Prostate gland (tissue), 2 donors: ENCODE results near the gene ERAL1. TPM values are rescaled to one million over a fixed set of nuclear protein-coding genes. Genes with fewer than 3 reads are reported as not detected.
A peak's percentile ranks its signal among the peaks of the same experiment; 100 is the strongest.

Experiments used
- DNase-seq: peaks from one replicate; pipeline ENCODE4 v3.0.0-alpha.2; 2019; ENCODE audit warnings: low spot score
- H3K27ac ChIP-seq, 2 donors: fragments of 200-600 bp; sonication (generic); 2 replicates each; pipeline ENCODE4 v1.5.1; 2017 to 2019
- H3K27me3 ChIP-seq: fragments of 200-600 bp; sonication (generic); replicated peaks from 2 replicates; pipeline ENCODE4 v1.5.1; 2019; ENCODE audit not compliant: insufficient read depth
- H3K36me3 ChIP-seq, 2 donors: fragments of 200-600 bp; sonication (generic); 1 replicate in 1 of 2; 2 replicates in 1 of 2; pipeline versions ENCODE4 v1.5.1 to v1.8.1; 2017 to 2019
- H3K4me1 ChIP-seq: fragments of 200-600 bp; sonication (generic); replicated peaks from 2 replicates; pipeline ENCODE4 v1.5.1; 2019
- H3K4me3 ChIP-seq, 2 donors: fragments of 200-600 bp; sonication (generic); 2 replicates each; pipeline ENCODE4 v1.5.1; 2017 to 2019
- H3K9me3 ChIP-seq: fragments of 200-600 bp; sonication (generic); 2 replicates; pipeline ENCODE4 v1.5.1; 2017
- CTCF ChIP-seq, 4 experiments: fragments of 200-600 bp in 2 of 4; fragments of 450-650 bp in 2 of 4; sonication (generic) in 2 of 4; IDR thresholded peaks; 1 replicate in 3 of 4; 2 replicates in 1 of 4; pipeline ENCODE4 v1.5.1; 2016 to 2019; ENCODE audit warnings: antibody characterized with exemption in 4 of 4, mild to moderate bottlenecking in 2 of 4, moderate library complexity in 2 of 4
- POLR2A ChIP-seq: fragments of 450-650 bp; IDR thresholded peaks from one replicate; pipeline ENCODE4 v1.6.1; 2016; ENCODE audit warnings: antibody characterized with exemption, mild to moderate bottlenecking
- POLR2AphosphoS5 ChIP-seq: sonication (generic); formaldehyde crosslinking; IDR thresholded peaks from one replicate; pipeline ENCODE4 v1.6.1; 2017; ENCODE audit warnings: antibody characterized with exemption
- WGBS: methylation state at CpG from one replicate; pipeline ENCODE4 v1.1.5; 2018; 5-methylcytosine and 5-hydroxymethylcytosine counted together
- intact Hi-C: fragments of 100-400 bp; cut with DNase I; formaldehyde crosslinking; loops from one replicate; pipeline ENCODE4 v1.14.2; 2022
- total RNA-seq, 2 donors: library from RNA; depleted of rRNA; stranded (reverse); fragments of >200 nt; gene quantifications; one replicate each; pipeline ENCODE4 v1.1.0, GENCODE V29; 2016

The ERAL1 gene
- 10 to 100 TPM; 49.9 to 70.8 TPM for total RNA-seq

- H3K27ac ChIP-seq: peak within 1 kb of the TSS; percentile 69 to 74
- peaks cover 3 to 8% of the 10 kb centered on the region in 2 donors for H3K36me3 ChIP-seq
- intact Hi-C loops: loop anchor here (10.0 kb wide), 1 partner anchor 90 kb away; no protein-coding TSS in a partner anchor
- H3K9me3 ChIP-seq: no peaks in the 10 kb centered on the region
- peak within 1 kb of the TSS; percentile 51 to 63 for H3K4me3 ChIP-seq
- peak; percentile 86 for DNase-seq
- H3K4me1 ChIP-seq: peaks cover 5% of the 10 kb centered on the region
- WGBS: 1% methylated on average over 35 of the region's 42 CpGs
- TF ChIP-seq POLR2A: peak; percentile 53
- TF ChIP-seq POLR2AphosphoS5: peak; percentile 92
- TF ChIP-seq CTCF (IDR thresholded peaks at IDR 0.05): peak in 3 of 4 experiments; percentile 11 to 22 (median 18)
- no peaks in the 10 kb centered on the region for H3K27me3 ChIP-seq
Measured at GRCh38 chr17:28854457-28855335, at the start of gene ERAL1. TSS of gene ERAL1 (plus strand) at chr17:28855016. CDS start at chr17:28855035, 19 bp downstream.

GRCh38 chr17:28807925-28808634 is 46.7 kb upstream of the ERAL1 start:
- intact Hi-C loops: no loop called here
- peak; percentile 10 for DNase-seq

GRCh38 chr17:28810437-28810836 is 44.4 kb upstream of the ERAL1 start:
- no peak overlapping the region for H3K27ac ChIP-seq
- intact Hi-C loops: no loop called here
- no peak for DNase-seq
- TF ChIP-seq POLR2A (no peak), CTCF (IDR thresholded peaks at IDR 0.05) (no peak), POLR2AphosphoS5 (no peak)
- H3K27me3 ChIP-seq: no peaks in the 10 kb centered on the region
- WGBS: 93% methylated on average over 1 of the region's 1 CpG
- H3K36me3 ChIP-seq: no peaks in the 10 kb centered on the region
- no peaks in the 10 kb centered on the region for H3K9me3 ChIP-seq
- no peak overlapping the region for H3K4me3 ChIP-seq
- H3K4me1 ChIP-seq: peaks cover 4% of the 10 kb centered on the region

More at GRCh38 chr17:28807925-28808634, 46.7 kb upstream of the ERAL1 start:
- WGBS: 3% methylated on average over 2 of the region's 2 CpGs
- no peak for TF ChIP-seq POLR2A
- TF ChIP-seq POLR2AphosphoS5: no peak
- Histone ChIP-seq H3K27ac (peak overlapping the region; percentile 70 to 71), H3K9me3 (no peaks in the 10 kb centered on the region), H3K36me3 (no peaks in the 10 kb centered on the region), H3K4me3 (no peak overlapping the region), H3K4me1 (peaks cover 4% of the 10 kb centered on the region), H3K27me3 (no peaks in the 10 kb centered on the region)

GRCh38 chr17:28811651-28812090 is 43.1 kb upstream of the ERAL1 start:
- DNase-seq: peak; percentile 7
- WGBS: 4% methylated on average over 6 of the region's 6 CpGs
- TF ChIP-seq POLR2AphosphoS5 (peak; percentile 39), CTCF (IDR thresholded peaks at IDR 0.05) (no peak), POLR2A (no peak)
- Histone ChIP-seq H3K36me3 (no peaks in the 10 kb centered on the region), H3K27ac (peak overlapping the region; percentile 81 to 92), H3K4me1 (peaks cover 4% of the 10 kb centered on the region), H3K27me3 (no peaks in the 10 kb centered on the region), H3K4me3 (peak overlapping the region; percentile 53 to 77), H3K9me3 (no peaks in the 10 kb centered on the region)
- intact Hi-C loops: no loop called here

DNA sequence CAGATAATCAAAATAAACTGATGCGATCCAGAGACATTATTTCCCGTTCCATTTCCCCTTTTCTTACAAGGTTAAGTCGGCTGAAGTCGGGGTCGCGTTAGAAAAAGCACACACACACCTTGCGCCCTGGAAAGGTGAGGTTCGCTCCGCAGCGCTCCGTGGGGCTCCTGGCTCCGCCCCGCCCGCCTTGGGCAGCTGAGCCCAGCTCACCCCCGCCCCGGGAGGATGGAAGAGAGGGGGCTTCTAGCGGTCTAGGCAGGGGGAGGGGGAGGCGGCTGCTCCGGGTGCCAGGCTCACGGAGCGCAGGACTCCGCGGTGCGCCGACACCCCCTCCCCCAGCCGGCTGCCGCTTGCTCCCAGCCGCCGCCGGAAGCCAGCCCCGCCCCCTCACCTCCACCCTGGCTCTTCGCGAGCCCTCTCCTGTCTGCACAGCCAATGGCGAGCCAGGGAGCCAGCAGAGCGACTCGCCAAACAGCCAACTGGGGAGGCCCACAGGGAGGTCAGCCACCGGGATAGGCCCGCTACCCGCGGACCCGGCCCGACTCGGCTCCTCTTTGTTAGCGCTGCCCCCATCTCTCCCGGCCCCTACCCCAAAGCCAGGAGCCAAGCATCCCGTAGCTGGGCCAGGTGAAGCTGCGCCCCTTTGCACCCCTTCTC is 42.6 kb upstream of the ERAL1 start:
- TF ChIP-seq CTCF (IDR thresholded peaks at IDR 0.05) (no peak), POLR2AphosphoS5 (peak; percentile 69), POLR2A (peak; percentile 59)
- Histone ChIP-seq H3K27me3 (no peaks in the 10 kb centered on the region), H3K36me3 (no peaks in the 10 kb centered on the region), H3K27ac (peak overlapping the region; percentile 81 to 92), H3K9me3 (no peaks in the 10 kb centered on the region), H3K4me1 (peaks cover 4% of the 10 kb centered on the region), H3K4me3 (peak overlapping the region; percentile 53 to 77)
- intact Hi-C loops: no loop called here
- DNase-seq: peak; percentile 98
- under 1% methylated on average over 35 of the region's 47 CpGs for WGBS
